NCI-H226 (cell line): ENCODE measurements around the gene KLHL4.
A peak's percentile ranks its signal among the peaks of the same experiment; 100 is the strongest.
"Not testable (repeated sequence)": the region's sequence is repeated elsewhere in the genome, so short reads cannot be mapped to it uniquely, and the experiment has no call there.

ENCODE experiments used
- DNase-seq: peaks from one replicate; pipeline ENCODE4 v3.0.0-alpha.2; 2015

Gene KLHL4, protein sequence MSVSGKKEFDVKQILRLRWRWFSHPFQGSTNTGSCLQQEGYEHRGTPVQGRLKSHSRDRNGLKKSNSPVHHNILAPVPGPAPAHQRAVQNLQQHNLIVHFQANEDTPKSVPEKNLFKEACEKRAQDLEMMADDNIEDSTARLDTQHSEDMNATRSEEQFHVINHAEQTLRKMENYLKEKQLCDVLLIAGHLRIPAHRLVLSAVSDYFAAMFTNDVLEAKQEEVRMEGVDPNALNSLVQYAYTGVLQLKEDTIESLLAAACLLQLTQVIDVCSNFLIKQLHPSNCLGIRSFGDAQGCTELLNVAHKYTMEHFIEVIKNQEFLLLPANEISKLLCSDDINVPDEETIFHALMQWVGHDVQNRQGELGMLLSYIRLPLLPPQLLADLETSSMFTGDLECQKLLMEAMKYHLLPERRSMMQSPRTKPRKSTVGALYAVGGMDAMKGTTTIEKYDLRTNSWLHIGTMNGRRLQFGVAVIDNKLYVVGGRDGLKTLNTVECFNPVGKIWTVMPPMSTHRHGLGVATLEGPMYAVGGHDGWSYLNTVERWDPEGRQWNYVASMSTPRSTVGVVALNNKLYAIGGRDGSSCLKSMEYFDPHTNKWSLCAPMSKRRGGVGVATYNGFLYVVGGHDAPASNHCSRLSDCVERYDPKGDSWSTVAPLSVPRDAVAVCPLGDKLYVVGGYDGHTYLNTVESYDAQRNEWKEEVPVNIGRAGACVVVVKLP

DNA sequence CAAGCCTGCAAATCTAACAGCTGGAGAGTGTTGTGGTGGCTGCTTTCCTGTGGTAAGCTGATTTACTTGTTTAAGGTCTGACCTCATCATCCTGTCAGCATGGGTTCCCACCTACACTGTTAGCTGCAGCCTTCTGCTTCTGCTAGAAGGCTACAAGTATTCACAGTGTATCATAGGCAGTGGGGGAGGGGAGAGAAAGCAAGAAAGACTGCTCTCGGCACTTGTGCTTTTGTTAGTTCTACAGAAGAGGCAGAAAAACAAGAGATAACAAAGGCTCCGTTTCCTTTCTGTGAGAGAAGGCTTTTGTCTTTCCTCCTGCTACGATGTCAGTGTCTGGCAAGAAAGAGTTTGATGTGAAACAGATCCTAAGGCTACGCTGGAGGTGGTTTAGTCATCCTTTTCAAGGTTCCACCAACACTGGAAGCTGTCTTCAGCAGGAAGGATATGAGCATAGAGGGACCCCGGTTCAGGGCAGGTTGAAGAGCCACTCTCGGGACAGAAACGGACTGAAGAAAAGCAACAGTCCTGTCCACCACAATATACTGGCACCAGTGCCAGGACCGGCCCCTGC is at the start of gene KLHL4:
KLHL4 (plus strand) TSS at position 232 of the 571 bp plus-strand sequence; CDS start at position 324, 92 bp downstream.
- DNase-seq: peak; percentile 79

GRCh38 chrX:87468941-87469340 is 48.7 kb upstream of the KLHL4 start:
- DNase-seq: no peak

- DNase-seq: no peak
These were observed 41.8 kb upstream of the KLHL4 start for GRCh38 chrX:87475793-87476192.

DNA sequence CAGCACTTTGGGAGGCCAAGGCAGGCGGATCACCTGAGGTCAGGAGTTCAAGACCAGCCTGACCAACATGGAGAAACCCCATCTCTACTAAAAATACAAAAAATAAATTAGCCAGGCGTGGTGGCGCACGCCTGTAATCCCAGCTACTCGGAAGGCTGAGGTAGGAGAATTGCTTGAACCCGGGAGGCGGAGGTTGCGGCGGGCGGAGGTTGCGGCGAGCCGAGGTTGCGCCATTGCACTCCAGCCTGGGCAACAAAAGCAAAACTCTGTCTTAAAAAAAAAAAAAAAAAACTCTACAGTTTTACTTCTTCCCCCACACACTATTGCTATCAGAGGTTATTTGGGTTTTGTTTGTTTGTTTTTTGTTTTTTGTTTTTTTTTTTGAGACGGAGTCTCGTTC is 38.9 kb upstream of the KLHL4 start:
- DNase-seq: not testable (repeated sequence)

- no peak for DNase-seq
These were observed 28.5 kb upstream of the KLHL4 start for GRCh38 chrX:87489071-87489470.

DNA sequence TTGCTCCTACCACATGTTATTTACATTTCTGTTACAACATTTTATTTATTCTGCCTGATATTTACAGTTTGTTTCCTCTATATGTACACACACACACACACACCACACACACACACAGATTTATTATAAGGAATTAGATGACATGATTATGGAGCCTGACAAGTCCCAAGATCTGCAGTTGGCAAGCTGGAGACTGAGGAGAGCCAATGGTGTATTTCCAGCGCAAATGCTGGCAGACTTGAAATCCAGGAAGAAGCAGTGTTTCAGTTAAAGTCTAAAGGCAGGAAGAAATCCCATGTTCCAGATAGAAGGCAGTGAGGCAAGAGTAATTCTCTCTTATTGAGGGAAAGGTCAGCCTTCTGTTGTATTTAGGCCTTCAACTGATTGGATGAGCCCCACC is 1.8 kb upstream of the KLHL4 start:
- no peak for DNase-seq

DNA sequence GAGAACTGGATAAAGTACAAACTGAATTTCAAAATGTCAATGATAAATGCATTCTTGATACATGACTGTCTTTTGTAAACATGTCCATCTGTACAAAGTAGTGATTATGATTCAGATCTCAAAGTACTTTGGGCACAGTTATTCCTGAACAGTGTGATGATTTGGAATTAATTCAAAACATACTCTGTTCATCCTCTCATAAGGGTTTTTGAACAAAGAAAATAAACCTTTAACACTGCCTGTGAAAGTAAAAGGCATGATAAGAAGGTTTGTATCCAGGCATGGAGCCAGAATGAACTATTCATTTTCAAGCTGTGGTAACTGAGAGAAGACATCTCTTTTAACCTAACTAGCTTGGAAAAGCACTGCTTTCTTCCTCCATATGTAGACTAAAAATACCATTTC is 883 bp upstream of the KLHL4 start:
- DNase-seq: peak; percentile 75

DNA sequence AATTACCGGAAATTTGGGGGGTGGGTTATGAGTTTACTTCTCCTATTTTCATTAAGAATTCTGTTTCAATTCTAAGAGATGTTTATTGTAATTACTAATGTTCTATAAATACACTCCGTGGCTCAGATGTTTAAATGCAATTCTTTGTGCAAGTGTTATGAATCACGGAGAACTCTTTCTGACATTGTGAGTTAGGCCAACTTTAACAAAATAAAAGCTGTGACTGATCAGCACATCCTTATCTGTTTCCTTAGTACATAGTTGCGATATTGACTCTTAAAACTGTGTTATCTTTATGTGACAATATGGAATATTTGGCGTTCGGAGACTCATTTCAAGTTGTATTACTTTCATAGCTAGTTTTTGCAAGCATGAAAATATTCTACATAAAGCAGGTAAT is 902 bp downstream of the KLHL4 start:
- DNase-seq: no peak

- DNase-seq: peak; percentile 72
These were observed 8.2 kb downstream of the KLHL4 start for GRCh38 chrX:87525771-87526229.

DNA sequence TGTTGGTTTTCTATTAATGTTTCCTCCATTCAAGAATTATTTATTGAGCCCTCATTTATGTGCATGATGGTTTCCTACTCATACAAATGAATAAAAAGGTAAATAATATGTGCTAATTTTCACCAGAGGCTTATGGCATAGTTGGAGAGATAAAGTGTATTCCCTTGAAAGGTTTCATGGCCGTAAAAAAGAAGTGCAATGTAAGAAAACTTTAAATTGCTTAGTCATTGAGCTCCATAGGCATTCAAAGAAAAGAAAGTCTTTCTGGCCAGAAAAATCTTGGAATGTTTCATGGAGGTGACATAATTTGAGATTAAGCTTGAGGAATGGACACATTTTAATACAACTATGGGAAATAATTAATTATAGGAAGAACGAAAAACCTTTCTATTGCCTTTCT is 8.7 kb downstream of the KLHL4 start:
- DNase-seq: no peak

- DNase-seq: no peak
These were observed 10.9 kb downstream of the KLHL4 start for GRCh38 chrX:87528487-87528886.

GRCh38 chrX:87571964-87572363 is 54.4 kb downstream of the KLHL4 start:
- DNase-seq: no peak

DNA sequence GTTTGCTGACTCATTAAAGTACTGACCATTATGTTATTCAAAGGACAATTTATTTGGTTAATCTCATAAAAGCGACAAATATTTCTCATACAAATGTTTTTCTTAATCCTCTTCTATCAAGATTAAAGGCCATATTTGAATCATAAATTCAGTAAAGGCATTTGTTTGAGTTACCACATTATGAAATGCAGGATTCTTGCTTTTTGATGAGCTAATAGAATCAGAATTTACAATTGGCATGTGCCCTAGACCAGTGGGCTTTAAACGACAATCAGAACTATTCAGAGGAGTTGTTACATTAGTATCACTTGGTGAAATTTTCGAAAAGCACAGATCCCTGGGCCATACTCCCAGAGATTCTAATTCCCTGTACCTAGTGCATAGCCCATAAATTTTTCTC is 55.3 kb downstream of the KLHL4 start:
- peak; percentile 24 for DNase-seq

- no peak for DNase-seq
These were observed 61.4 kb downstream of the KLHL4 start for GRCh38 chrX:87578978-87579377.

- no peak for DNase-seq
These were observed 63.3 kb downstream of the KLHL4 start for GRCh38 chrX:87580862-87581261.

- no peak for DNase-seq
These were observed 64.9 kb downstream of the KLHL4 start for GRCh38 chrX:87582453-87582852.

- no peak for DNase-seq
These were observed 66.1 kb downstream of the KLHL4 start for GRCh38 chrX:87583679-87584078.

DNA sequence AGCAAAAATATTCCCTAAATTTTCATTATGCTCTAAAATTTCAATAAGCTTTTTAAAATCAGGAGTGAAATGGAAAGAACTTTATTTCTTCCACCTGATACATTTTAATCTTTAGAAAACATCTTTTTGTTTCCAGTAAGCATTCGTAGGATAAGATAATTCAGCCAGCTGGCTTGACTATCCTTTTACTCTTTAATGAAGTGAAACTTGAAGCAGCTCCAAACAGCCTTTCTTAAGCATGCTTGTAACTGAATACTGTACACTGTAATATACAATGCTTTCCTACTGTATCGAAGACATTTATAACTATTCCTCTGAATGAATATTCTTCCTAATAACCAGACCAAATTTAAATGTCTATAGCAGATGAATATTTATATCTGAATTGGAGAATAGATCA is 98.8 kb downstream of the KLHL4 start:
- no peak for DNase-seq

DNA sequence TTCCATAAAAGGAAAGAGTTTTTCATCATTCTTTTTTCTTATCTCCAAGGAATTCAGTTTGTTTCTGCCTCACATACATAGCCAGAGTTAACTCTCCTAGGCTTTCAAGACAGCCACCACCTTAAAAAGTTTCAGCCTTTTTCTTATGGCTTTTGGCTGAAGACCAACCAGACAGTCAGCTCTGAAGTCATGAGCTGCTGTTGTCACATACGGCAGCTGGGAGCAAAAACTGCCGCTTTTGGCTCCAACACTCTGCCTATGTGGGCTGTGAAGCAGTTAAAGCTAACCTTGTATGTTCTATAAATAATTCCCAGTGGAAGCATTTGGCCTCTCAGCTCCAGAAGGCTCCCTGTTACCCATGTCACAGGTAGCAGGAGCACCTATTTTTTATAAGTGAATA is 104.1 kb downstream of the KLHL4 start:
- DNase-seq: no peak

DNA sequence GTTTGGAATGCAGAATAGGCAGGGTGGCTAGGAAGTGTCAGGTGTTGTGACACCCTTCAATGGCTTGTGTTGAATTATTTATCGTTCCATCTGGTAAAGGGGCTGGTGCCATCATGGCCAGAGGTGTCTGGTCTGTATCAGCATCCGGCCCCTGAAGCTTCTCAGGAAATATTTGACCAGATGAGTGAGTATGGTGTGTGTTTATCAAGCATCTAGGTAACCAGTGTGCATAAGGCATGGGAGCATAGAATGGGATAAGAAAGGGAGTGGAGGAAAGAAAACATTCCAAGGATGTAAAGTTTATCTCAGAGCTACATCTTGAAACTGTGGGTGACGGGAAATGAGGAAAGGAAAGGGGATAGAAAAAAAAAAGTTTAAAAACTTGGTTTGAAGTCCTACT is 109.4 kb downstream of the KLHL4 start:
- DNase-seq: no peak

- no peak for DNase-seq
These were observed 116.8 kb downstream of the KLHL4 start for GRCh38 chrX:87634361-87634760.

DNA sequence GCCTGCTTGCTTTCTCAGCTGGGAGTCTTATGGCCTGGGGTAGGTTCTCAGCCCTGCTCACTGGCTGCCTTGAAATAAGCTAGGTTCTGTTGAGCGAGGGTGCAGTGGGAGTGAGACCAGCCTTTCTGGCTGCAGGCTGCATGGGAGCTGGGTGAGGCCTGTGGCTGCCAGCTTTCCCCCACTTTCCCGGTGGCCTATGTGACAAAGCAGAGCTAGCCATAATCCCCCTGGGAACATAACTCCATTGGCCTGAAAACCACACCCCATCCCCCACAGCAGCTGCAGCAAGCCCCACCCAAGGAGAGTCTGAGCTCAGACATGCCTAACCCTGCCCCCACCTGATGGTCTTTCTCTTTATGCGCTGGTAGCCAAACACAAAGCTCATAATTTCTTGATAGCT is 118.9 kb downstream of the KLHL4 start:
- no peak for DNase-seq

- DNase-seq: not testable (repeated sequence)
These were observed 123.8 kb downstream of the KLHL4 start for GRCh38 chrX:87641439-87641838.

- DNase-seq: no peak
These were observed 144.2 kb downstream of the KLHL4 start for GRCh38 chrX:87661761-87662160.
